Lower lobe of right lung (tissue), 2 donors: ENCODE results near the gene CYS1. TPM values are rescaled to one million over a fixed set of nuclear protein-coding genes. Genes with fewer than 3 reads are reported as not detected.

Source experiments
- ATAC-seq, 2 donors: fragments of 200-7000 bp; cut with Tn5 transposase; one replicate each; pipeline ENCODE4 v1.9.1; 2020 to 2022; ENCODE audit warnings: mild to moderate bottlenecking in 2 of 2, moderate library complexity in 2 of 2
- DNase-seq: peaks from one replicate; pipeline ENCODE4 v3.0.0-alpha.2; 2020
- H3K27ac ChIP-seq: fragments of 200-600 bp; one replicate; pipeline ENCODE4 v1.8.0; 2022
- H3K27me3 ChIP-seq: fragments of 200-600 bp; one replicate; pipeline ENCODE4 v1.8.0; 2022; ENCODE audit warnings: low read depth
- H3K36me3 ChIP-seq: fragments of 200-600 bp; one replicate; pipeline ENCODE4 v1.8.0; 2022; ENCODE audit warnings: mild to moderate bottlenecking
- H3K4me1 ChIP-seq: fragments of 200-600 bp; one replicate; pipeline ENCODE4 v1.8.0; 2022
- H3K4me3 ChIP-seq: fragments of 200-600 bp; one replicate; pipeline ENCODE4 v1.8.0; 2022; ENCODE audit warnings: mild to moderate bottlenecking
- H3K9me3 ChIP-seq: fragments of 200-600 bp; one replicate; pipeline ENCODE4 v1.8.0; 2022
- intact Hi-C: fragments of 100-400 bp; cut with DNase I; formaldehyde crosslinking; loops from one replicate; pipeline ENCODE4 v1.11.0; 2022
- total RNA-seq: library from RNA; stranded (reverse); fragmentation: NEBNext Ultra II Directional; extraction: Animal tissue kit (Norgen Biotek cat#: 25700); gene quantifications from one replicate; pipeline ENCODE4 v1.2.1, GENCODE V29; 2021
- TF ChIP-seq, protein P1 (sequence below): fragments of 200-600 bp; IDR thresholded peaks from one replicate; pipeline ENCODE4 v1.8.0; 2022; ENCODE audit warnings: antibody characterized with exemption, mild to moderate bottlenecking
- donor health status: DM: no; HTN: yes; CAD: no; lungs with severe emphysema.

The CYS1 gene
- total RNA-seq, 1 donor from 2014 or later, result 2.6 TPM

DNA sequence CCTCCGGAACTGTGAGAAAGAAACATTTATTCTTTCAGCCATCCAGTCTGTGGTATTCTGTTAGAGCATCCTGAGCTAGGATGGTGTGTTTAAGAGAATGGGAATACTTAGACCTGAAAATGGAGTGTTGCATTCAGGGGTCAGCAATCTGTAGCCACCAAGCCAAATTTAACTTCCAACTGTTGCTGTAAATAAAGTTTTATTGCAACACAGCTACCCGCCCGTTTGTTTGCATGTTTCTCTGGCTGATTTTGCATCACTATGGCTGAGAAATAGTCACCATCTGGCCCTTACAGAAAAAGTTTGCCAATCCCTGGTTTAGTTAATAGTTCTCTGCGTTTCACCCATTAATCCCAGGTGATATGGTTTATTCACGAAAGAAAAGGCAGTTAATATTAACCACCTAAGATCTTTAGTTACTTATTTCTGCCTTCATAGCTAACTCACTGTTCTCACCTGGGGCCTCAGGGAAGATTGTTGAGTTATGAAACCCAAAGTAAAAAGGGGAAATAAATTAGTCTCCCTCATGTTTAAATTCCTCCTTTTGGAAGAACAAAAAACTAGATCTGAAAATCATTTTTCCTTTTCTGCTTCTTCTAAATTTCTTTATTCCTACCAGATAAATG lies 9.5 kb upstream of the CYS1 start:
- TF ChIP-seq, protein P1, sequence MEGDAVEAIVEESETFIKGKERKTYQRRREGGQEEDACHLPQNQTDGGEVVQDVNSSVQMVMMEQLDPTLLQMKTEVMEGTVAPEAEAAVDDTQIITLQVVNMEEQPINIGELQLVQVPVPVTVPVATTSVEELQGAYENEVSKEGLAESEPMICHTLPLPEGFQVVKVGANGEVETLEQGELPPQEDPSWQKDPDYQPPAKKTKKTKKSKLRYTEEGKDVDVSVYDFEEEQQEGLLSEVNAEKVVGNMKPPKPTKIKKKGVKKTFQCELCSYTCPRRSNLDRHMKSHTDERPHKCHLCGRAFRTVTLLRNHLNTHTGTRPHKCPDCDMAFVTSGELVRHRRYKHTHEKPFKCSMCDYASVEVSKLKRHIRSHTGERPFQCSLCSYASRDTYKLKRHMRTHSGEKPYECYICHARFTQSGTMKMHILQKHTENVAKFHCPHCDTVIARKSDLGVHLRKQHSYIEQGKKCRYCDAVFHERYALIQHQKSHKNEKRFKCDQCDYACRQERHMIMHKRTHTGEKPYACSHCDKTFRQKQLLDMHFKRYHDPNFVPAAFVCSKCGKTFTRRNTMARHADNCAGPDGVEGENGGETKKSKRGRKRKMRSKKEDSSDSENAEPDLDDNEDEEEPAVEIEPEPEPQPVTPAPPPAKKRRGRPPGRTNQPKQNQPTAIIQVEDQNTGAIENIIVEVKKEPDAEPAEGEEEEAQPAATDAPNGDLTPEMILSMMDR, result no peak
- no peak overlapping the region for H3K4me3 ChIP-seq
- DNase-seq, result no peak

DNA sequence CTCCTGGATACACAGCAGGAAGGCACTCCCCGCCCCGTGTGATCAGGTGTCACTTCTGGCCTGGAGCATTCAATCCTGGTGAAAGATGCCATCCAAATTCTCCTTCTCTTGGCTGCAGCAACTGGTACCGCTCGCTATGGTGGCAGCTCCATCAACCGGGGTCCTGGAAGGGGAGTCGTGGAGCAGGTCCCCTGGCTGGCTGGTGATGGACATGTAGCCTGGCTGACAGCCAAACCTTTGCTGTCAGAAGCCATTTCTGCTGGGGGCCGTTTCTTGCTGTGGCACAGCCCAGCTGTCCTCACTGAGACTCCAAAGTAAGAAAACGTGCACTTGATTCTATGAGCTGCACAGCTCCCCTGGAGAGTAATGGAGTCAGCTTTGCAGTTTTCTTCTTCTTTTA lies 7.1 kb upstream of the CYS1 start:
- no peak for ATAC-seq
- no peak overlapping the region for H3K4me3 ChIP-seq
- no peaks in the 10 kb centered on the region for H3K9me3 ChIP-seq
- H3K27me3 ChIP-seq, result peaks cover 42% of the 10 kb centered on the region
- intact Hi-C loops, result no loop called here
- no peaks in the 10 kb centered on the region for H3K36me3 ChIP-seq
- TF ChIP-seq, protein P1, result no peak
- no peak overlapping the region for H3K27ac ChIP-seq
- H3K4me1 ChIP-seq, result peaks cover 8% of the 10 kb centered on the region
- DNase-seq, result no peak

More for the DNA sequence above, 9.5 kb upstream of the CYS1 start:
- ATAC-seq, result no peak
- Histone ChIP-seq H3K36me3 (no peaks in the 10 kb centered on the region), H3K9me3 (no peaks in the 10 kb centered on the region), H3K27me3 (peaks cover 42% of the 10 kb centered on the region), H3K4me1 (peaks cover 8% of the 10 kb centered on the region), H3K27ac (no peak overlapping the region)
- intact Hi-C loops, result no loop called here

DNA sequence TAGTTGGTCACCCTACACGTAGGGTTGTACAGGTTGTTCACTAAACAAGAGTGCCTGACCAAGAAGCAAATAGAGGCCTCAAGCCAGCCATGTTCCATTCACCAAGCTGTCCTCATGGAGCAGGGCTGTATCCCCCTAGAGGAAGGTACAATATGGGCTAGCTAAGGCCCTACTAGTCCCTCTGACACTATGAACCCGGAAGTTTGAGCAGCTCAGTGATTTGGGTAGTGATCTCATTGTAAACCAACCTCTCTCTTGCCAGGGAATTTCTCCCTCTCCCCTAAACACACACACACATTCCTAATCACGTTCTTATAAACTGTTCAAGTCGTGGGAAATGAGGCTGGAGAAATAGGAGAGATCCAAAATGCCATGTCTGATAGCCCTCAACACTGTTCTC lies 6.7 kb upstream of the CYS1 start:
- Histone ChIP-seq H3K4me3 (no peak overlapping the region), H3K27me3 (peaks cover 45% of the 10 kb centered on the region), H3K27ac (no peak overlapping the region), H3K4me1 (peaks cover 8% of the 10 kb centered on the region), H3K9me3 (no peaks in the 10 kb centered on the region), H3K36me3 (no peaks in the 10 kb centered on the region)
- intact Hi-C loops, result no loop called here
- DNase-seq (no peak), ATAC-seq (peak; percentile 16 to 42)
- TF ChIP-seq, protein P1, result no peak

DNA sequence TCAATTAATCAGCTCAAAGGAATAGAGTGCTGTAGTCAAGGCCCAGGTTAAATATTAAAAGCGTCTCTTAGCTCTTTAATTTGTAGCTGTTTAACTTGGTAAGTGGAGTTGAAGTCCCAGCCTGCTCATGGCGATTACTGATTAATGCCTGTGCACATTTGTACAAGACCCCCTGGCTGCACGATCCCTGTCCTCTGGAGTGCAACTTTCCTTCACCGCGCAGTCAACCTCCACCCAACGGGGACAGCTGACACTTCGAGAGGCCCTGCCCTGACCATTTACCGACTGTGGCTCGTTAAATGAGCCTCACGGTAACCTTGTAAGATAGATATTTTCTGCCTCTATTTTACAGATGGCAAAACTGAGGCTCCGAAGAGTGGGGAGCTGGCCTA lies 5.5 kb upstream of the CYS1 start:
- TF ChIP-seq, protein P1, result no peak
- Histone ChIP-seq H3K36me3 (no peaks in the 10 kb centered on the region), H3K27me3 (peaks cover 46% of the 10 kb centered on the region), H3K4me3 (no peak overlapping the region), H3K9me3 (no peaks in the 10 kb centered on the region), H3K4me1 (peaks cover 6% of the 10 kb centered on the region), H3K27ac (no peak overlapping the region)
- ATAC-seq (no peak), DNase-seq (no peak)
- intact Hi-C loops, result no loop called here

DNA sequence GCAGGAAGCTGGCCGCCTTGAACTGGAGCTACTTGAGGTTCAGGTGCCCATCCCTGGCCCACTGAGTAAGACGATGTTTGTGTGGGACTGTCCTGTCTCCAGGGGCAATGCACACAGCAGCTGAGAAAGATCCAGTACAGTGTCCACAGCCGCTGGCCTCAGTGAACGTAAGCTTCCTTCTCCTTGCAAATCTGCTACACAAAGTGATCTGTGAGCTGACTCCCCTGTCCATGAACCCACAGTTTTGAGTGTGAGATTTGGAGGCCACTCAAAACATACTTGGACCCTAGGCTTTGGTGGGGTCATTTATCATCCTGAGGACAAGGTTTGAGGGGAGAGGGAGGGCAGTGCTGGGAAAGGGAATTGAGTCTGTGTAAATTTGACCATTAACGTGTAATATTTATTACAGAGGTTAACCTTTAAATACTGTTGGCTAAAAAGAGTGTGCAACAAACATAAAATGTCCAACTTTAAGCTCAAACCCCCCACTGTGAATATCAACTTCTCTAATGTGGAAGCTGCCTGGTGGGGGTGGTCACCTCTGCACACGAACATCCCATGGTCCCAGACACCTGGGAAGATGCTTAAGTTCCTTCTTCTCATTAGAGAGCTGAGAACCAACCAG lies 4.9 kb upstream of the CYS1 start:
- Histone ChIP-seq H3K9me3 (no peaks in the 10 kb centered on the region), H3K36me3 (no peaks in the 10 kb centered on the region), H3K4me1 (peaks cover 11% of the 10 kb centered on the region), H3K4me3 (no peak overlapping the region), H3K27ac (no peak overlapping the region), H3K27me3 (peaks cover 49% of the 10 kb centered on the region)
- no peak for ATAC-seq
- no peak for DNase-seq
- intact Hi-C loops, result no loop called here
- TF ChIP-seq, protein P1, result no peak
